ENCODE results near the gene TNFRSF11A.

Gene TNFRSF11A

GRCh38 chr18:62412231-62412979 is 87.3 kb downstream of the TNFRSF11A start:
- DNase-seq (ENCODE audit: low read depth, low spot score), result no peak

- DNase-seq (ENCODE audit: low read depth, low spot score), result no peak
Observed at GRCh38 chr18:62413206-62413605, 88.1 kb downstream of the TNFRSF11A start.

GRCh38 chr18:62418258-62418657 is 93.1 kb downstream of the TNFRSF11A start:
- DNase-seq (ENCODE audit: low read depth, low spot score), result no peak

- peak; percentile 47 for DNase-seq (ENCODE audit: low read depth, low spot score)
Observed at GRCh38 chr18:62420151-62420512, 95.0 kb downstream of the TNFRSF11A start.

- DNase-seq (ENCODE audit: low read depth, low spot score), result peak; percentile 34
Observed at GRCh38 chr18:62420513-62421209, 95.6 kb downstream of the TNFRSF11A start.

- DNase-seq (ENCODE audit: low read depth, low spot score), result peak; percentile 96
Observed at GRCh38 chr18:62425465-62426190, 100.5 kb downstream of the TNFRSF11A start.

- no peak for DNase-seq (ENCODE audit: low read depth, low spot score)
Observed at GRCh38 chr18:62426191-62426488, 101.0 kb downstream of the TNFRSF11A start.

- no peak for DNase-seq (ENCODE audit: low read depth, low spot score)
Observed at GRCh38 chr18:62432176-62432575, 107.1 kb downstream of the TNFRSF11A start.

- no peak for DNase-seq (ENCODE audit: low read depth, low spot score)
Observed at GRCh38 chr18:62434798-62435197, 109.7 kb downstream of the TNFRSF11A start.

GRCh38 chr18:62435435-62436031 is 110.4 kb downstream of the TNFRSF11A start:
- DNase-seq (ENCODE audit: low read depth, low spot score), result no peak

GRCh38 chr18:62436636-62437234 is 111.6 kb downstream of the TNFRSF11A start:
- no peak for DNase-seq (ENCODE audit: low read depth, low spot score)

GRCh38 chr18:62437235-62438017 is 112.3 kb downstream of the TNFRSF11A start:
- DNase-seq (ENCODE audit: low read depth, low spot score), result no peak

- no peak for DNase-seq (ENCODE audit: low read depth, low spot score)
Observed at GRCh38 chr18:62438018-62438329, 112.9 kb downstream of the TNFRSF11A start.

- no peak for DNase-seq (ENCODE audit: low read depth, low spot score)
Observed at GRCh38 chr18:62438402-62438801, 113.3 kb downstream of the TNFRSF11A start.

- DNase-seq (ENCODE audit: low read depth, low spot score), result no peak
Observed at GRCh38 chr18:62438866-62439265, 113.8 kb downstream of the TNFRSF11A start.

Measured in astrocyte of the hippocampus (primary cell).